Tibial nerve (tissue), 3 donors: Measurements from ENCODE around the gene ATP5ME.

Source experiments
- CTCF ChIP-seq, 5 experiments: fragments of 200-600 bp in 3 of 5; fragments of 450-650 bp in 2 of 5; sonication (generic) in 3 of 5; IDR thresholded peaks; one replicate each; pipeline ENCODE4 v1.5.1; 2016 to 2019; ENCODE audit warnings: antibody characterized with exemption in 5 of 5, mild to moderate bottlenecking in 3 of 5, moderate library complexity in 2 of 5
- POLR2A ChIP-seq, 2 donors: fragments of 450-650 bp; IDR thresholded peaks; one replicate each; pipeline ENCODE4 v1.6.1; 2017; ENCODE audit warnings: antibody characterized with exemption in 2 of 2, mild to moderate bottlenecking in 2 of 2, moderate library complexity in 2 of 2

DNA sequence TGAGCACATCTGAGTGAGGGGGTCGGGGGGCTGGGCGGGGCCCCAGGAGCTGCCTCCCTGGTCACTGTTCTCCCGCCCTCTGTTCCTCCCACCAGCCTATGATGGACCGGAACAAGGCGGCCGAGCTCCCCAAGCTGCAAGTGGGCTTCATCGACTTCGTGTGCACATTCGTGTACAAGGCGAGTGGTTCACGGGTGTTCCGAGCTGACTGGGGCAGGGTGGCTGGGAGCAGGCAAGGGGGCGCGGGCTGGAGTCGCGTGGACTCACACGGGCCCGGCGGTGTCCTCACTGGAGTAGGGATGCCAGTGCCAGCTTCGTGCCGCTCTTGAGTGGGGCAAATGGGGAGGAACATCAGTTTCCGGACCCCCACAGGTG lies 7.7 kb downstream of the ATP5ME start:
- TF ChIP-seq CTCF (IDR thresholded peaks at IDR 0.05) (no peak), POLR2A (IDR thresholded peaks at IDR 0.05) (no peak)
